ENCODE measurements around the gene BEND7.
"Not testable (repeated sequence)": the region's sequence is repeated elsewhere in the genome, so short reads cannot be mapped to it uniquely, and the experiment has no call there.

BEND7 gene

DNA sequence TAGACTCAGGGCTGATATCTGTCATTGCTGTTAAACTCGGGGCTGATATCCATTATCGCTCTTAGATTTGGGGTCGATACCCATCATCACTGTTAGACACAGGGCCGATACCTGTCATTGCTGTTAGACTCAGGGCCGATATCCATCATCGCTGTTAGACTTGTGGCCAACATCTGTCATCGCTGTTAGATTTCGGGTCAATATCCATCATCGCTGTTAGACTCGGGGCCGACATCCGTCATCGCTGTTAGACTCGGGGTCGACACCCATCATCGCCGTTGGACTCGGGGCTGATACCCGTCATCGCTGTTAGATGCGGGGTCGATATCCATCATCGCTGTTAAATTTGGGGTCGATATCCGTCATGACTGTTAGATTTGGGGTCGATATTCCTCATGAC lies 54.8 kb downstream of the BEND7 start:
- DNase-seq: no peak

DNA sequence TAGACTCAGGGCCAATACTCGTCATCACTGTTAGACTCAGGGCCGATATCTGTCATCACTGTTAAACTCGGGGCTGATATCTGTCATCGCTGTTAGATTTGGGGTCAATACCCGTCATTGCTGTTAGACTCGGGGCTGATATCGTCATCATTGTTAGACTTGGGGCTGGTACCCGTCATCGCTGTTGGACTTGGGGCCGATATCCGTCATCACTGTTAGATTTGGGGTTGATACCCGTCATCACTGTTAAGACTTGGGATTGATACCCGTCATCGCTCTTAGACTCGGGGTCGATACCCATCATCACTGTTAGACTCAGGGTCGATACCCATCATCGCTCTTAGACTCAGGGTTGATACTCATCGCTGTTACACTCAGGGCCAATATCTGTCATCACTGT lies 56.5 kb downstream of the BEND7 start:
- DNase-seq: no peak

GRCh38 chr10:13470270-13470669 lies 58.5 kb downstream of the BEND7 start:
- DNase-seq: peak; percentile 13

GRCh38 chr10:13462551-13462950 lies 66.3 kb downstream of the BEND7 start:
- DNase-seq: no peak

DNA sequence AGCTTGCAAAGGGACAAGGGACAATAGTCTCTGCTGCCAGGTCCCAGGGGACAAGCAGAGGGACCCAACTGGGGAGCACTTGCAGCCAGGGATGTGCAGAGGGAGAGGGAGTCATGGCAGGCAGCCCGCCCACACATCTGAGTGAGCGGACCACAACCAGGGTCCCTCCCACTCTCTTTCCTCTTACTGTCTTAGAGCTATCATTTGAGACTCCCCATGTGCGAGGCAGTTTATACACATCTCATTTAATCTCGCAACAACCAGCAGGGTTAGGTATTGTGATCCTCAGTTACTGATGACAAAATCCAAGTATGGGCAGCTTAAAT lies 70.2 kb downstream of the BEND7 start:
- no peak for DNase-seq

DNA sequence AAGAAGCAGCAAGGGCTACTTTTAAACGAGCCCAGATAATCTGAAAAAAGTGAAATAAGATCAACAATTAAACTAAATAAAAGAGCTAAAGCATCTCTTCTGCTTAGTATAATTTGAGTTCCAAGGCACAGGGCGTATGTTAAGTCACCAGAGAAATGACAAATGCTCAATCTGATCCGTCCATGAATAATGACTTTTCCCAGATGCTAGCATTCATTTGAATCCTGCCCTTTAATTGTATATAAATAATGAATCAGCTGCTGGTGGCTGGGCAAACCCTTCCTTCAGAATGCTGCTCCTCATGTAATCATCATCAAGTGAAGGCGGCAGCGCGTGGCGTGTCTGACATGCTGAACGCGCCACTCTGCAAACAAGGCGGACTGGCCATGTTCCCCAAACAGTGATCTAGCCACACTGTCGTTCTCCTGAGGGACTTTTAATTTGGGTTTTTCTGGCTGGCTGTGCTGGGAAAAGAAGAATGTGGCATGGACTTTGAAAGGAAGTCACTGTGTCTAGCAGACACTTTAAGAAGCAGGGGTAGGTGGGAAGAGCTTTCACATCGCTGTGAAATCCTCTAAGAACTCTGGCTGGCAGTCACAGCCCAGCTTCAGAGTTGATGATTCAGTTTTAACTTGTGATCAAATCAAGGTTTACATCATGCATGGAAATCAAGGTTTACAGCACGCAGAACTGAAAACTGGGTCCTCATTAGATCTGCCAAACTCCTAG lies 70.7 kb downstream of the BEND7 start:
- no peak for DNase-seq

GRCh38 chr10:13453896-13454295 lies 74.9 kb downstream of the BEND7 start:
- DNase-seq: peak; percentile 73

- DNase-seq: no peak
Observed at GRCh38 chr10:13450069-13450468, 78.7 kb downstream of the BEND7 start.

DNA sequence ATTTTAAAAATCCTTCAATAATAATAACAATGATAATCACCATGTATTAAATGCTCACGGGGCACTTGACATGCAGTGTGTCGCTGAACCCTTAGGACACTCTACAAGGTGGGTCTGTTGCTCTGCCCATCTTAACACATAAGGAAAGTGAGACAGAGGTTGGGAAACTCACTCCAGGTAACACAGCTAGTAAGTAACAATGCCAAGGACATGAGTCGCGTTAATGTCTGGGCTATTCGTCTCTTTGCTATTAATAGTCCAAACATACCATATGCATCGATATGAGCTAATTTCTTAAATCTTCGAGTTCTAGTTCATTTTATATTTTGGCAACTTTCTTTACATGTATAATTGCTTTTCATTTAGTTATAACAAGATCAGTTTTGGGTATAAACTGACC lies 79.5 kb downstream of the BEND7 start:
- no peak for DNase-seq

GRCh38 chr10:13448216-13448615 lies 80.6 kb downstream of the BEND7 start:
- DNase-seq: no peak

- DNase-seq: no peak
Observed at GRCh38 chr10:13445656-13446400, 83.0 kb downstream of the BEND7 start.

DNA sequence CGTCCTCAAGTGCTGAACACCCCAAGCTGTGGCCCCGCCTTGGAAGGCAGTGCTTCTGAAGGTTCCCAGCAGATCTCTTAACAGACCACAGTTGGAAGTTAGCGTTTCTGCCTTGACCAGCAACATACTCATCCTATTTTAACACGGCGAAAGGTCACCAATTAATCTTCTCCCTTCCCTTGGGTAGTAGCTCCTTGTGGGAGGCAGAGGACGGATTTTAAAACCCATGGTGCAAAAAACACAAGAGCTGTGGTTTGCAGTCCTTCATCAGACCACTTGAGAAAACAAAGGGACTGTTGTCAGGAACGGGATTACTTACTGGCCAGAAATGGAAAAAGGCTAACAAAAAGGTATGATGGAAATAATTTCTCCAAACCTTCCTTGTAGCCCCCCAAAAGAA lies 87.3 kb downstream of the BEND7 start:
- DNase-seq: no peak

GRCh38 chr10:13440185-13441061 lies 88.4 kb downstream of the BEND7 start:
- peak; percentile 74 for DNase-seq

DNA sequence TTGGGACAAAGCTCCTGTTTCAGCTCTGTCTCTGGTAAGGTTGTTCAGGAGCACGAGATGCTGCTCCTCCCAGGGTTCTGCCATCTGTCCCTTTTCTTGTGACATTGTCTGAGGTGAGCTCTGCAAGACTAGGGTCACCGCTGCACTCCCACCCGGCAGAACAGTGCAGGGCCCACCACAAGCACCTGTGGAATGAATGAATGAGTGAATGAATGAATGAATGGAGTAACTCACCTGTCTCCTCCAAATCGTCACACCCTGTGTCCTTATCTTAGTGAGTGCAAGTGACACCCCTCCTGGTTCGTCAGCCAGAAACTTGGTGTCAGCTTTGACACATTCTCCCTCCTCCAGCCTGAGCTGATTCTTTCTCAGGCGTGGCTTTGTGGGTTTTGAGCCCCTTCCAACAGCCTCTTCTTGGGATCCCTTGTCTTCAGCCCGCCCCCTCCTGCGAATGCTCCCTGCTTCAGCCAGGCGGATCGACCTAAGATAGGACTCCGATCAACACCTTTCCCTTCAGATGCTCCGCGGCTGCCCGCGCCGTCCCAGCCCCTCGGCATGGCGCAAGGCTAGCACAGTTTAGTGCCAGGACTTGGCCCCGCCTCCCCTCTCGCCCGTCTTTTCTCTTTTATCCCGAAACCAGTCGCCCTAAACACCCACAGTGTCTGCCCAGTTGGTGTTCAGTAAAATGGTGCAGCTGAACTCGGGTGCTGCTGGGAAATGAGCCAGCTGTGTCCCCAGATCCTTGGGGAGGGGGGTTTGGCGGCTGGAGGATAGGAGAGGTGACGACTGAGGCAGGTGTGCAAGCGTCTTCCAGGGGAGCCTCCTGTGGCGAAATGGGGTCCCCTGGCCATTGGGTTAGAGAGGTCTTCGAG lies 89.3 kb downstream of the BEND7 start:
- peak; percentile 35 for DNase-seq

DNA sequence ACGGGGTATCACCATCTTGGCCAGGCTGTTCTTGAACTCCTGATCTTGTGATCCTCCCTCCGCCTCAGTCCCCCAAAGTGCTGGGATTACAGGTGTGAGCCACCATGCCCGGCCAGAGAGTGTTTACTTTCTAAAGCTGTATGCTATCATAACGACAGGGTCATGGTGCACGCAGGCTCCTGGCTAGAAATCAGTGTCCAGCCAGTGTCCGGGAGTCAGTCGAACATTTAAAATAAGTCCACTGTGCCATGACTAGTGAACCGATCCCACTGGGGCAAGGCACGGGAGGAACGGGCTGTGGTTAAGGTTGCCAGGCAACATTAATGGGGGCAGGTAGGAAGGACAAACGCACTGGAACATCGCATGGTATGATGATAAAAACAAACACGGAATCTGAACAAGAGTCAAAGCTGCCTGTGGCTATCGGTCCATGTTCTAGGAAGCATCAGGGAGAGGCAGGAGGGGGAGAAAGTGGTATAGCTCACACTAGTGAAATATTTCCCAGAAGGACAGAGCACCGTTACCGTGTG lies 91.7 kb downstream of the BEND7 start:
- no peak for DNase-seq

DNA sequence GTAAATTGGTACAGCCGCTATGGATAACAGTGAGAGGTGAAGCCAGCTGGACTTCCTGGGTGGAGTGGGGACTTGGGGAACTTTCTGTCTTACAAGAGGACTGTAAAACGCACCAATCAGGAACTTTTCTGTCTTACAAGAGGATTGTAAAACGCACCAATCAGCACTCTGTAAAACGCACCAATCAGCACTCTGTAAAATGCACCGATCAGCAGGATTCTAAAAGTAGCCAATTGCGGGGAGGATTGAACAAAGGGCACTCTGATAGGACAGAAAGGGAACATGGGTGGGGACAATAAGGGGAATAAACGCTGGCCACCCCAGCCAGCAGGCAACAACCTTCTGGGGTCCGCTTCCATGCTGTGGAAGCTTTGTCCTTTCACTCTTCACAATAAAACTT lies 100.9 kb downstream of the BEND7 start:
- DNase-seq: not testable (repeated sequence)

DNA sequence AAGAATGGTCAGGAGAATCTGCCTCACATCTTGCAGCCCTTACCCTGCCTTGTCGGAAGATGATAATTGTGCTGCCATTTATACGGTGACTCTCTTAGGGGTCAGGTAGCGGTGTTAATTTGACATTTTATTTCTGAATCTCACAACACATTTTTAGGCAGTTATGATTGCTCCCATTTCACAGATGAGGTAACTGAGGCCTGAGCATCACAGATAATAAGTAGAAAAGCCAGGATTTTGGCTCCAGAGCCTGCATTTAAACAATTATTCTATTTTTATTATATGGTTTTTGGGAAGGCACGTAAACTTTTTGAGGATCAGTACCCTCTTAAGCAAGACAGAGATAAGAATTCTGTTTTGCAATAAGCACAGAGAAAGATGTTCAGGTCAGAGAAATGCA lies 103.4 kb downstream of the BEND7 start:
- no peak for DNase-seq

DNA sequence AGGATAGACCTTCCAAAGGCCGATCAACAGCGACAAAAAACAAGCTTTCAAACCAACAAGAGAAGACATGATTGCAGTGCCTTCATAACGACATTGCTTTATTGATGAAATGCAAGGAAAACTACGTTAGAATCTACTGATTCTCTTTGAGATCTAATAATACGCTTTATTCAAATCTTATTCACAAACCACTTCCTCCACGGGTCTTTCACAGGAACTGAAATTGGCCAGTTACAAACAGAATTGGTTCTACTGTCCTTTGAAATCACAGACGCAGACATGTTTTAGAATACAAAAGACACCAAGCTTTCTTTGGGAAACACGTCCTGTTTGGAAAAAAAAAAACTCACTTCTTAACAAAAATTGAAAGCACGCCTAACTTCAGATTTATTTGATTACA lies 106.0 kb downstream of the BEND7 start:
- DNase-seq: no peak

DNA sequence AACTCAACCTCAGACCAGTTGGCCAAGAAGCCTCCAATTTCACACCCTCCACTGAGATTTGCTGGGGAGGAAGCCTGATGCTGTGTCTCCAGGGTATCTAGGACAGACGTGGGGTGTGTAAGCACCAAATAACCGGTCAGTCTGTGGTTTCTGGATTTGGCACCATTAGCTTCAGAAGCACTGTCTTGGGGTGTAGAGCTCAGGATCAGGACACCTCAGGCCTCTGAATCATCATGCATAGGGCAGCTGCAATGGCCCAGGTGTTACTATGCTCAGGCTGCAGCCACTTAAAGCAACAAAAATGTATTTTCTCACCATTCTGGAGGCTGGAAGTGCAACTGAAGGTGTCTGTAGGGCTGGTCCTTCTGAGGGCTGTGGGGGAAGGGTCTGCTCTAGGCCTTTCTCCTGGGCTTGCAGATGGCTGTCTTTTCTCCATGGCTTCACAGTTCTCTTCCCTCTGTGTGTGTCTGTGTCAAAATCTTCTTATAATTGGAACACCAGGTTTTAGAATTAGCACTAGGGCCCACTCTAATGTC lies 107.4 kb downstream of the BEND7 start:
- no peak for DNase-seq

GRCh38 chr10:13420532-13421307 lies 108.1 kb downstream of the BEND7 start:
- DNase-seq: no peak

- DNase-seq: no peak
Observed at GRCh38 chr10:13417459-13418126, 111.2 kb downstream of the BEND7 start.

All from hematopoietic multipotent progenitor cell treated with erythropoietin and hydrocortisone succinate and interleukin-3 and kit ligand, for 4 days (in vitro differentiated cells).